Measurements from ENCODE around the gene ZG16B. TPM values are rescaled to one million over a fixed set of nuclear protein-coding genes. Genes with fewer than 3 reads are reported as not detected.

ZG16B gene
- polyA plus RNA-seq, 3 donors = 0.21 to 0.84 (median 0.43) TPM

GRCh38 chr16:2803545-2804195 is 26.4 kb upstream of the ZG16B start:
- no peak for DNase-seq

- DNase-seq = no peak
Observed at GRCh38 chr16:2804728-2805127, 25.4 kb upstream of the ZG16B start.

- no peak for DNase-seq
Observed at GRCh38 chr16:2806286-2806685, 23.8 kb upstream of the ZG16B start.

- DNase-seq = no peak
Observed at GRCh38 chr16:2808181-2808580, 21.9 kb upstream of the ZG16B start.

GRCh38 chr16:2809149-2809760 is 20.8 kb upstream of the ZG16B start:
- no peak for DNase-seq

GRCh38 chr16:2810651-2811050 is 19.5 kb upstream of the ZG16B start:
- DNase-seq = no peak

- DNase-seq = no peak
Observed at GRCh38 chr16:2811703-2812471, 18.2 kb upstream of the ZG16B start.

- DNase-seq = no peak
Observed at GRCh38 chr16:2813771-2814221, 16.3 kb upstream of the ZG16B start.

- no peak for DNase-seq
Observed at GRCh38 chr16:2814551-2815298, 15.4 kb upstream of the ZG16B start.

GRCh38 chr16:2815299-2815771 is 14.8 kb upstream of the ZG16B start:
- no peak for DNase-seq

GRCh38 chr16:2816751-2817339 is 13.3 kb upstream of the ZG16B start, which contains the start of gene PRSS21:
Gene PRSS21, plus strand, starts transcription at chr16:2817237. Its CDS starts 32 bp downstream, at chr16:2817269.
- DNase-seq = no peak

GRCh38 chr16:2817340-2818271 is 12.5 kb upstream of the ZG16B start:
- DNase-seq = no peak

GRCh38 chr16:2818272-2818876 is 11.7 kb upstream of the ZG16B start:
- no peak for DNase-seq

- DNase-seq = no peak
Observed at GRCh38 chr16:2819179-2819938, 10.7 kb upstream of the ZG16B start.

- no peak for DNase-seq
Observed at GRCh38 chr16:2819939-2820835, 9.9 kb upstream of the ZG16B start.

- no peak for DNase-seq
Observed at GRCh38 chr16:2820836-2821486, 9.1 kb upstream of the ZG16B start.

GRCh38 chr16:2821487-2822157 is 8.5 kb upstream of the ZG16B start:
- DNase-seq = no peak

Measured in renal pelvis (tissue), 4 donors.